Endodermal cell (in vitro differentiated cells): ENCODE measurements around the gene KAZN. TPM values are rescaled to one million over a fixed set of nuclear protein-coding genes. Genes with fewer than 3 reads are reported as not detected.

ENCODE experiments used
- DNase-seq: peaks from one replicate; pipeline ENCODE4 v3.0.0-alpha.2; 2017
- H3K27ac ChIP-seq: 2 replicates; pipeline ENCODE4 v1.5.1; 2013; ENCODE audit warnings: mild to moderate bottlenecking, low read depth, low read length, moderate library complexity
- H3K27me3 ChIP-seq: 2 replicates; pipeline ENCODE4 v1.6.1; 2013; ENCODE audit warnings: mild to moderate bottlenecking, low read length, moderate library complexity; ENCODE audit not compliant: insufficient read depth, control insufficient read depth, poor library complexity, severe bottlenecking
- H3K36me3 ChIP-seq: 2 replicates; pipeline ENCODE4 v1.7.0; 2013; ENCODE audit warnings: mild to moderate bottlenecking, low read length, moderate library complexity; ENCODE audit not compliant: control insufficient read depth, insufficient read depth
- H3K4me1 ChIP-seq: one replicate; pipeline ENCODE4 v1.7.0; 2013; ENCODE audit warnings: low read length; ENCODE audit not compliant: control insufficient read depth, insufficient read depth
- H3K4me3 ChIP-seq: 2 replicates; pipeline ENCODE4 v1.5.1; 2013; ENCODE audit warnings: mild to moderate bottlenecking, low read length, moderate library complexity
- H3K9ac ChIP-seq: 2 replicates; pipeline ENCODE4 v1.6.1; 2013; ENCODE audit warnings: mild to moderate bottlenecking, low read length, moderate library complexity; ENCODE audit not compliant: poor library complexity, severe bottlenecking; ENCODE audit errors: extremely low read depth
- H3K9me3 ChIP-seq: 2 replicates; pipeline ENCODE4 v1.6.1; 2013; ENCODE audit warnings: mild to moderate bottlenecking, low read length, moderate library complexity; ENCODE audit not compliant: control insufficient read depth
- H3K27ac Mint-ChIP-seq: 2 replicates; pipeline ENCODE4 v1.8.0; 2020; ENCODE audit warnings: mixed read lengths
- H3K27me3 Mint-ChIP-seq: 2 replicates; pipeline ENCODE4 v1.8.0; 2021; ENCODE audit warnings: mild to moderate bottlenecking, mixed read lengths; ENCODE audit not compliant: insufficient read depth
- H3K36me3 Mint-ChIP-seq: 2 replicates; pipeline ENCODE4 v1.8.0; 2020; ENCODE audit warnings: low read depth, mixed read lengths
- H3K4me1 Mint-ChIP-seq: 2 replicates; pipeline ENCODE4 v1.8.0; 2020; ENCODE audit warnings: mixed read lengths
- H3K4me3 Mint-ChIP-seq: 2 replicates; pipeline ENCODE4 v1.8.0; 2020; ENCODE audit warnings: mild to moderate bottlenecking, moderate library complexity, mixed read lengths
- H3K9me3 Mint-ChIP-seq: 2 replicates; pipeline ENCODE4 v1.8.0; 2020; ENCODE audit warnings: mild to moderate bottlenecking, mixed read lengths
- WGBS, 2 experiments: methylation state at CpG; one replicate each; pipeline versions ENCODE4 v1.1.5 to v1.1.7; 2013; ENCODE audit warnings: missing lambda C conversion rate in 2 of 2, mixed read lengths in 1 of 2; ENCODE audit not compliant: insufficient coverage in 1 of 2, insufficient read length in 1 of 2; 5-methylcytosine and 5-hydroxymethylcytosine counted together
- total RNA-seq, 2 donors: library from RNA; stranded (reverse); fragmentation: NEBNext Ultra II Directional in 1 of 2; extraction: Animal tissue kit (Norgen Biotek cat#: 25700) in 1 of 2; gene quantifications; 2 replicates in 1 of 2; 3 replicates in 1 of 2; pipeline ENCODE4 v1.2.1, GENCODE V29; 2021
- TF ChIP-seq, protein P1 (sequence below): fragments of 200-600 bp; sonication (generic); conservative IDR thresholded peaks from 2 replicates; pipeline ENCODE4 v1.5.0; 2021; ENCODE audit warnings: antibody characterized with exemption, mild to moderate bottlenecking

The KAZN gene
- total RNA-seq, 2 donors from 2014 or later: 12.4 to 13.9 TPM

DNA sequence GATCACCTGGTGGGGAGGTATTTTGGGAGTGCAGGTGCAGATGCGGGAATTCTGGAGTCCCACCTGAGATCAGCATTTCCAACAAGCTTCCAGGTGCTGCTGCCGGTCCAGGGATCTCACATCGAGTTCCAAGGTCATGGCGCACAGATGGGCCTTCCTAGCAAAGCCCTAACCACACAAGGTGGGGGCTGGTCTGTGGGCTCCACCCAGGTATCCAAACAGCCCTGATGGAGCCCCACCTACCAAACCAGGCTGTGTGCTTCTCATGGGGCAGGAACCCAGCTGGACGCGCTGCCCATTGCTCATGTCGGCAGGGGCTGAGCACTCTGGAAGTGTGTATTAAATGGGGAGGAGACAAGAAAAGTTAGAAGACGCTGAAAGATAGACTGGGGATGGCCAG, 520.1 kb downstream of the KAZN start:
- TF ChIP-seq, protein P1, sequence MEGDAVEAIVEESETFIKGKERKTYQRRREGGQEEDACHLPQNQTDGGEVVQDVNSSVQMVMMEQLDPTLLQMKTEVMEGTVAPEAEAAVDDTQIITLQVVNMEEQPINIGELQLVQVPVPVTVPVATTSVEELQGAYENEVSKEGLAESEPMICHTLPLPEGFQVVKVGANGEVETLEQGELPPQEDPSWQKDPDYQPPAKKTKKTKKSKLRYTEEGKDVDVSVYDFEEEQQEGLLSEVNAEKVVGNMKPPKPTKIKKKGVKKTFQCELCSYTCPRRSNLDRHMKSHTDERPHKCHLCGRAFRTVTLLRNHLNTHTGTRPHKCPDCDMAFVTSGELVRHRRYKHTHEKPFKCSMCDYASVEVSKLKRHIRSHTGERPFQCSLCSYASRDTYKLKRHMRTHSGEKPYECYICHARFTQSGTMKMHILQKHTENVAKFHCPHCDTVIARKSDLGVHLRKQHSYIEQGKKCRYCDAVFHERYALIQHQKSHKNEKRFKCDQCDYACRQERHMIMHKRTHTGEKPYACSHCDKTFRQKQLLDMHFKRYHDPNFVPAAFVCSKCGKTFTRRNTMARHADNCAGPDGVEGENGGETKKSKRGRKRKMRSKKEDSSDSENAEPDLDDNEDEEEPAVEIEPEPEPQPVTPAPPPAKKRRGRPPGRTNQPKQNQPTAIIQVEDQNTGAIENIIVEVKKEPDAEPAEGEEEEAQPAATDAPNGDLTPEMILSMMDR: no peak
- H3K4me1 ChIP-seq: no peaks in the 10 kb centered on the region
- H3K27ac Mint-ChIP-seq: no peak overlapping the region
- no peak overlapping the region for H3K27ac ChIP-seq
- H3K27me3 Mint-ChIP-seq: peaks cover 3% of the 10 kb centered on the region
- no peak for DNase-seq
- no peaks in the 10 kb centered on the region for H3K36me3 Mint-ChIP-seq
- no peaks in the 10 kb centered on the region for H3K9me3 ChIP-seq
- no peaks in the 10 kb centered on the region for H3K36me3 ChIP-seq
- H3K9ac ChIP-seq: no peak overlapping the region
- no peaks in the 10 kb centered on the region for H3K9me3 Mint-ChIP-seq
- no peak overlapping the region for H3K4me3 ChIP-seq
- H3K4me1 Mint-ChIP-seq: peaks cover 2% of the 10 kb centered on the region
- H3K27me3 ChIP-seq: no peaks in the 10 kb centered on the region
- WGBS, 2 experiments: 92 to 93% methylated on average over 3 to 8 of the region's 8 CpGs
- no peak overlapping the region for H3K4me3 Mint-ChIP-seq

- Mint-ChIP-seq H3K36me3 (no peaks in the 10 kb centered on the region), H3K27me3 (peaks cover 3% of the 10 kb centered on the region), H3K27ac (no peak overlapping the region), H3K4me1 (peaks cover 2% of the 10 kb centered on the region), H3K9me3 (no peaks in the 10 kb centered on the region), H3K4me3 (no peak overlapping the region)
- TF ChIP-seq, protein P1: no peak
- DNase-seq: no peak
- Histone ChIP-seq H3K9me3 (no peaks in the 10 kb centered on the region), H3K4me3 (no peak overlapping the region), H3K9ac (no peak overlapping the region), H3K4me1 (no peaks in the 10 kb centered on the region), H3K27ac (no peak overlapping the region), H3K36me3 (no peaks in the 10 kb centered on the region), H3K27me3 (no peaks in the 10 kb centered on the region)
- 93 to 95% methylated on average over 8 to 13 of the region's 13 CpGs for WGBS, 2 experiments
Observed at GRCh38 chr1:15120251-15120945, 521.9 kb downstream of the KAZN start.

DNA sequence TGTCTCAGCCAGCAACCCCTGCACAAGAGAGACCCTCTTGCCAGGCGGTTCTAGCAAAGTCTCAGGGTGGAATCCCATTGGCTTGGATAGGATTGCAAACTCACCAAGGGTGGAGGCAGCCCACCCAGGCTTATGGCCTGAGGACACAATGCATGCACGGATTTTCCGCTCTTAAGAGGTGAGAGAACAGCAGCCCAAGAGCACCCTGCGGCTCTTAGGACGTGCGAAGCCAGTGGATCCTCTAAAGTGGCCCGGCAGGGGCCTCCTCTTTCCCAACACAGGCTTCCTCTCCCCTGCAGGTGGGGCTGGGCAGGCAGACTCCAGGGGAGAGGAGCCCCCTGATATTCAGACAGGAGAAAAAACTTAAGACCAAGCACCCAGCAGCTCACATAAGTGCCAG, 523.8 kb downstream of the KAZN start:
- no peak overlapping the region for H3K4me3 Mint-ChIP-seq
- no peaks in the 10 kb centered on the region for H3K36me3 Mint-ChIP-seq
- peaks cover 3% of the 10 kb centered on the region for H3K27me3 Mint-ChIP-seq
- Histone ChIP-seq H3K9me3 (no peaks in the 10 kb centered on the region), H3K4me3 (no peak overlapping the region), H3K36me3 (no peaks in the 10 kb centered on the region), H3K27me3 (no peaks in the 10 kb centered on the region), H3K9ac (no peak overlapping the region), H3K4me1 (no peaks in the 10 kb centered on the region), H3K27ac (no peak overlapping the region)
- H3K4me1 Mint-ChIP-seq: peaks cover 2% of the 10 kb centered on the region
- WGBS, 2 experiments: 74 to 79% methylated on average over 6 to 7 of the region's 7 CpGs
- TF ChIP-seq, protein P1: no peak
- H3K27ac Mint-ChIP-seq: no peak overlapping the region
- DNase-seq: no peak
- no peaks in the 10 kb centered on the region for H3K9me3 Mint-ChIP-seq
